GM18505 (cell line): ENCODE data around the gene FCN1.

ENCODE experiments used
- ATAC-seq: cut with Tn5 transposase; IDR thresholded peaks from one replicate; pipeline ENCODE4 v1.9.1; 2021; ENCODE audit not compliant: unreplicated experiment
- POLR2A ChIP-seq: IDR thresholded peaks from 4 replicates; pipeline ENCODE4 v1.6.1; 2011; ENCODE audit warnings: borderline replicate concordance; ENCODE audit not compliant: insufficient read depth, insufficient read length; ENCODE audit errors: extremely low read depth

Gene FCN1

DNA sequence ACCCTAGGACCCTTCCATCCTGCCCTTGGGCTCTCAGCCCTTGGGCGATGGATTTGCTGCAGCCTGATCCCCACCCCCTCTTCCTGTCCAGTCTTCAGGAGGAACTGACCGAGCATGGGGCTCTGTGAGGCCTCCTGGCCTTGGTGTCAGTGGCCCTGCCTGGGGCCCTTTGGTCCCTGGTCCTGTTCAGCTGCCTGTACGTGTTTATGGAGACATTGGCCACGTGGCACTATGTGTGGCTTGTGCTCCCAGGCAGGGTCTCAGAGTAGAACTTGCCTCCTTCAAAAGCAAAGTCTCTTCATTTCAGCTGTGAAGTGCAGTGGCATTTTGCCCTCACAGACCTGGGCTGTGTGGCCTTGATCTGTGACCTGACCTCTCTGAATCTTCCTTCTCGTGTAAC lies 26.0 kb downstream of the FCN1 start:
- no peak for ATAC-seq

DNA sequence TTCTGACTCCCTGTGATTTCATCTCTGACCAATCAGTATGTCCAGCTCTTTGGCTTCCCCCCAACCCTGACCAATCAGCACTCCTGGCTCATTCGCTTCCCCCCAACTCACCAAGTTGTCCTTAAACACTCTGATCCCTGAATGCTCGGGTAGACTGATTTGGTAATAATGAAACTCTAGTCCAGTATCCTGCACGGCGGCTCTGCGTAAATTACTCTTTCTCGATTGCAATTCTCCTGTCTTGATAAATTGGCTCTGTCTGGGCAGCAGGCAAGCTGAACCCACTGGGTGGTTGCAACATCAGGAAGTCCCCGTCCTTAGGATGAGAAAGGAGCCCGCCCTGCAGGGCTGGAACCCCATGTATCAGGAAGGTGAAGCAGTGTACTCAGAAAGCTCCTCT lies 26.7 kb downstream of the FCN1 start:
- TF ChIP-seq POLR2A, result no peak
- no peak for ATAC-seq

More for the DNA sequence above, 26.0 kb downstream of the FCN1 start:
- no peak for TF ChIP-seq POLR2A

DNA sequence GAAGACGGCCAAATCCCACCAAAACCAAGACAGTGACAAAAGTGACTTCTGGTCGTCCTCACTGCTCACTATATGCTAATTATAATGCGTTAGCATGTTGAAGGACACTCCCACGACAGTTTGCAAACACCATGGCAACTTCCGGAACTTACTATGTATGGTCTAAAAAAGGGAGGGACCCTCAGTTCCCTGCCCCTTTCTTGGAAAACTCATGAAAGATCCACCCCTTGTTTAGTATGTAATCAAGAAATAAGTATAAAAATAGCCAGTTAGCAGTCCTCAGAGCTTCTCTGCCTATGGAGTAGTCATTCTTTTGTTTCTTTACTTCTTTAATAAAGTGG lies 27.6 kb downstream of the FCN1 start:
- ATAC-seq, result no peak
- TF ChIP-seq POLR2A, result no peak

DNA sequence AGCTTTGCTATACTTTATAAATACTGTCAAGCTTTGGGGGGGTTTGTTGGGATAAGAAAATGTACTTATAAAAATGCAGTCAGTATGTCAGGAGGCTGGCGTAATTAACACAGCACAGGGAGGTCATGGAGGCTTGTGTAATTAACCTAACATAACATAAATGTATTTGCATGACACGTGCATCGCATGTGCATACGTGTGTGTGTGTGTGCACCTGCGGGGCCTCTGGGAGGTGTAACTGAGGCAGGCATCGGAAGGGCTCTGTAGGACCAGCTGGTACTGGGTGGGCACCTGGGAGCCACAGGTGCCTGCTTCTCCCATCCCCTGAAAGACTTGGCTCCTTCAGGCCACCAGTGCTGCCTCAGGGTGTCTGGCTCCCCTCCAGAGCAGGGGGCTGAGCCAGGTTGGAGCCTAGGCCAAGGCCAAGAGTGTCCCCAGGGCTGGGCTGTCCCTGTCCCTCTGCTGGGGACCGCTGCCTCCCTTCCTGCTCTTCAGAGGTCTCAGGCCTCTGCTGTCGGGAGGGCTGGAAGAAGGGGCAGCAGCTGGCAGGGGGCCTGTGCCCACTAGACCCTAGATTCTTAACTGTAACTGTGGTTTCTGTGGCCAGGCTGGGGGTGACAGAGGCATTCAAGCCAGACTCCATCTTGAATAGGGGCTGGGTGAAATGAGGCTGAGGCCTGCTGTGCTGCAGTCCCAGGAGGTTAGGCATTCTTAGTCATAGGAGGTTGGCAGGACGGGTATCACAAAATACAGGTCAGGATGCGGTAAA lies 28.1 kb downstream of the FCN1 start:
- no peak for ATAC-seq
- TF ChIP-seq POLR2A, result no peak

DNA sequence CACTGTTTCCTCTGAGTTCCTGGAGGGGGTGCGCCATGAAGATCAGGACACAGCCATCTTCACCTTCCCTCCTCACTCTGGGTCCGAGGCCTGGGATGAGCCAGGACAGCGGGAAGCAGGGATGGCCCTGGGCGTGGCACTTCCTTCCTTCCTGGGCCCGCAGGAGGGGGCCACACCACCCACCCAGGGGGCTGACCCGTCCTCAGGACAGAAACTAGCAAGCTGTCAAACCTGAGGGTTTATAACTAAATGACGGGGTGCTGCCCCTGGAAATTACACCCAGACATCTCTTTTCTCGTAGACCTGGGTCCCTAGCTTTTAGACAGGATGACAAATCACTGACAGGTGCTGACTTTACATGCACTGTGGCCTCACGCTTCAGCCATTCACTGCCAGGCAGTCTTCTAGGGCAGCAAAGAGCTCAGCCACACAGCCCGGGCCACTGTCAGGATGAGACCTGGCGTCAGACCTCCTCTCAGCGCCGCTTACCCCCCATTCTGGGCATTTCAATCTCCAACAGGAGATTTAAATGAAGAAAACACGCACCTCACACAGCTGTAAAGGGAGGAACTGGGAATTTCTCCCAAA lies 29.0 kb downstream of the FCN1 start:
- no peak for ATAC-seq

DNA sequence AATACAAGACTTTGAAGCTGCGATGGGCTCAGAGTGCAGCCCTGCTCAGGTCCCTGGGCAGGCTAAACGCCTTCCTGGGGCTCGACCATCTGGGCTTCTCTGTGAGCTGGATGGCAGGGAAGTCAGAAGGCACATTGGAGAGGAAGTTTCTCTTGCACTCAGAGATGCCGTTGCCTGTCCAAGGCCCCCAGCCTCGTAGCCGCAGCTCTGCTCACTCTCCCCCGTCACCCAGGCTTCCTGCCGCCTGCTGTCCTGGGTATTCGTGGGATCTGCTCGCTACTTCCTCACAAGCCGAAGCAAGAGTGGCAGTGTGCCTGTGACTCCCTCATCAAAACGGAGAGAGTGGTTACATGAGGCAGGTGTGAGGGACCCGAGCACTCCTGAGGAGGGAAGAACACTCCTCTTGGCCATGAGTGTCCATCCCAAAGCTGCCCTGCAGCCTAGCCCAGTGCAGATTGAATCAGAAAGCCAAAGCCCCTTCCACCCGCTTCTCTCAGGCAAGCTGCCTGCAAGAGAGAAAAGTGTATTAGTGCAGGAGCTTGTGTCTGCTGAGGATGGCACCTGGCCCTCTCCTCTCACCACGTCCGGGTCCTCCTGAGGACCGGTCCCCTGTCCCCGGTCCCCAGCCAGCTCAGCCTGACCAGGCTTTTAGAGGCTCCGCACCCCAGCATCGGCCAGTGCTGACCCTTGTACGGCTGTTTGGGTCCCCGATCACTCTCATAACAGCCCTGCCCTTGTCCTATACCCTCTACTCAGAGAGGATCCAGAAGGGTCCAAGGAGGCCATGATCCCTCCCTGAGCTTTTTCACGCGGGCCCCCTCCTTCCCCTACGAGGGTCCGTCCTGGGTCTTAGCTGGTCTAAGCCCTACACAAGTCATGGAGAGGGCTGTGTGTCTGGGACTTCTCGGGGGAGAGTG lies 29.8 kb downstream of the FCN1 start:
- ATAC-seq, result no peak
- no peak for TF ChIP-seq POLR2A

More for the DNA sequence above, 29.0 kb downstream of the FCN1 start:
- TF ChIP-seq POLR2A, result no peak

DNA sequence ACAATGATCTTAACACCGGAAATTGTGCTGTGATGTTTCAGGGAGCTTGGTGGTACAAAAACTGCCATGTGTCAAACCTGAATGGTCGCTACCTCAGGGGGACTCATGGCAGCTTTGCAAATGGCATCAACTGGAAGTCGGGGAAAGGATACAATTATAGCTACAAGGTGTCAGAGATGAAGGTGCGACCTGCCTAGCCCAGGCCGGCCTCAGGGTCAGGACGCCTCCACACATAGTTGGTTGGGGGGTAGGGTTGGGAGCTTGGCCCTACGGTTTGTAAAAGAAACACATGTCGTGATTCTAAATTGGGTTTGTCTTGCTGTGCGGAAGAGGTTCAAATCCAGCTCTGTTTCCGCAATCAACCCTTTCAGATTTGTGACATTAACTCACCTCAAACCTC lies 30.5 kb downstream of the FCN1 start:
- no peak for ATAC-seq
- no peak for TF ChIP-seq POLR2A

DNA sequence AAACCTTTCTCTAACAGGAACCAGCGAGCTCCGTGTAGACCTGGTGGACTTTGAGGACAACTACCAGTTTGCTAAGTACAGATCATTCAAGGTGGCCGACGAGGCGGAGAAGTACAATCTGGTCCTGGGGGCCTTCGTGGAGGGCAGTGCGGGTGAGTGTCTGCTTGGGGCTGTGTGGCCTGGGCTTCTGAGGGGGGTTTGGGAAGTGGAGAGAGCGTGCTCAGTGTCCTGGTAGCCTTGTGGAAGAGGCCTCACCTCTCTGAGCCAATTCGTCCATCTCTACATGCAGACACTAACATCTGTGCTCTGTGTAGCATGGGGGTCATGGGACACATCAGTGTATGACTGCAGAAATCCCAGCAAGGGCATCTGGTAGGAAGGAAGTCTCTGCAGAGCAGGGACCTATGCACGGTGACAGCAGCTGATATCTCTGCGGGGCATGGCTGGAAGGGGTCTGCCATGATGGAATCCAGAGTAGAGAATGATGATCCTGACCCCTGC lies 31.2 kb downstream of the FCN1 start:
- ATAC-seq, result no peak
- TF ChIP-seq POLR2A, result no peak

DNA sequence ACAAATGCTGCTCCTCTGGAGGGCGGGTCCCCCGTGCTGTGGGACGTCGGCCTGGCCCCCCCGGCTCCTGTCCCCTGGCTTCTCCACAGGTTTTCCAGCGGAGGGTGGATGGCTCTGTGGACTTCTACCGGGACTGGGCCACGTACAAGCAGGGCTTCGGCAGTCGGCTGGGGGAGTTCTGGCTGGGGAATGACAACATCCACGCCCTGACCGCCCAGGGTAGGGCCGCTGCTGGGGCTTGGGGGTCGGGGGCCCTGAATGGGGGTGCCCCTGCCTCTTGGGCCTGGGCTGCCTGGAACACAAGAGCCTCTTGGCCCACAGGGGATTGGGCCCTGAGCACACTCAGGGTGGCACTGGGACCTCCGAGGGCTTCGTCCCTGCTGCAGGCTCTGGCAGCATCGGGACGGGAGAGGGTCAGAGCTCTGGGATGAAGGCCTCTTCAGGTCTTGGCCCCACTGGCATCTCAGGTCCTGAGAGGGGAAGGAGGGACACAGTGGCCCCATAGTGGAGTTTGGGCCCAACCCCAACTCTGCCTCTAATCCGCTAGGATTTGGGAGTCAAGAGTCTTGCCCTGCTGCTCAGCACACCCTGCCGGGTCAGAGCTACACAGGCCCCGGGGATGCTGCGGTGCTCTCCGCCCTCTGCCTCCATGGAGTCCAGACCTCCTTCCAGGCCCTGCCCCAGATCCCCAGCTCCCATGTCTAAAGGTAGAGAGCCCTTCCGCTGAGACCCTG lies 31.9 kb downstream of the FCN1 start:
- no peak for TF ChIP-seq POLR2A
- ATAC-seq, result no peak

DNA sequence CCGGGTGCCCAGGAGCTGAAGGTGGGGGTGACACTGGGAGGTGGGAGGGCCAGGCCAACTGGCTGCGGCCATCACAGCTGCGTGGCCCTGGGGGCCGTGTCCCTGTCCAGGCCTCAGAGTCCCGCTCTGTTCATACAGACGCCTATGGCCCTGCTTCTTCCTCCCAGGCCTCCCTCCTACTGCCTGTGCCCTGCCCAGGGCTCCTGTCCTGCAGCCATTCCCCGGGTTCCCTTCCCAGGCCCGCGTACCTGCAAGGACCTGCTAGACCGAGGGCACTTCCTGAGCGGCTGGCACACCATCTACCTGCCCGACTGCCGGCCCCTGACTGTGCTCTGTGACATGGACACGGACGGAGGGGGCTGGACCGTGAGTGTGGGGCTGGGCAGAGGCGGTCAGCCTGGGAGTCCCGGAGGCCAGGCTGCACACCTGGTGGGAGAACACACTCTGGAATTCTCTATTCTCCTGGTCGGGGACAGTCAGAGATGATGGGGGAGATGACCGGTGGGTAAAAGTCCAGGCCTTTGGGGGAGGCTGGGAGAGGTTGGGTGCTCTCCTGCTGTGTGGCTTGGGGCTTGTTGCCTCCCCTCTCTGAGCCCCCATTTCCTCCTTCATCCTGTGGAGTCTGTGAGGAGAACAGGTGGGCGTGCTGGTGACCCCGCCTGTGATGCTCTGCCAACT lies 32.6 kb downstream of the FCN1 start:
- TF ChIP-seq POLR2A, result no peak
- no peak for ATAC-seq

DNA sequence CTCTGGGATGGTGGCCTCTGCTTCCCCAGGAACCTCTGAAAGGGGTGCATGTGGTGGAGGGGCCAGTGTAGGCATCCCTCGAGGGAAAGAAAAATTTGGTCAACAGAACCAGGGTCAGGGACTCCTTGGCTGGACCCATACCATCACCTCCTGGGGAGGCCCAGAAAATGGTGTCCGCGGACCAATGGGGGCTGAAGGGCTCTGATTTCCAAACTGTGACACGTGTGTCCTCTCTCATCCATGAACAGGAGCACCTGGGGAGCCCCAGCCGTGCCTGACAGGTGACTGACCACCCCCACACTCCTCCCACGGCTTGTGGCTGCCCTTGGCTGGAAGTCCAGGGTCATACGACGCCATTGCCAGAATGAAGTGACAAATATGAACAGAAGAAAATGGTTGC lies 33.2 kb downstream of the FCN1 start:
- no peak for ATAC-seq
- TF ChIP-seq POLR2A, result no peak

DNA sequence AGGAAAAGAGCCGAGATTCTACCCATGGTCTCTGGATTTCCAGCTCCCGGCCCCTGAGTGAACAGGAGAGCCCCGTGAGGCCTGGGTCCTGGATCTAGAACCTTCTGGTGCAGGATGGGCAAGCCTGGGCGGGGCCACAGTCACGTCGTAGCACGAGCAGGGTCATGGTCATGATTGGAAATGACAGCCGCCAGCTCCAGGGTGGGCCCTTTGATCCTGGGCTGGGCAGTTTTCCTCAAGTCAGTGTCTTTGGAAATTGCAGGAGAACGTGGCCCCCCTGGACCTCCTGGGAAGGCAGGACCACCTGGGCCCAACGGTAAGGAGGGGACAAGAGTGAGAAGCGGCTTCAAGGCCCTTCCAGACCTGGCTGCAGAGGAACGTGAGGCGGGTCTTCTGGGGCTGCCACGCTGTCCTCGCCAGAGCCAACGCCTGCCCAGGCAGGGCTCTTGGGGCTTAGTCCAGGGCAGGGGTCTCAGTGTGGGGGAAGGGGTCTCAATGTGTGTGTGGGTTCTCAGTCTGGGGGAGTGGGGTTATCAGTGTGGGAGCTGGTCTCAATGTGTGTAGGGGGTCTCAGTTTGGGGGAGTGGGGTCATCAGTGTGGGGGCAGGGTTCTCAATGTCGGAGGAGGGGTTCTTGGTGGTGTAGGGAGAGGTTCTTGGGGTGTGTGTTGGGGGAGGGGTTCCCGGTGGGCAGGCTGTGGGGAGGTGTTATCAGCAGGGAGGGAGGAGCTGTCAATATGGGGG lies 34.5 kb downstream of the FCN1 start:
- no peak for TF ChIP-seq POLR2A
- ATAC-seq, result no peak

DNA sequence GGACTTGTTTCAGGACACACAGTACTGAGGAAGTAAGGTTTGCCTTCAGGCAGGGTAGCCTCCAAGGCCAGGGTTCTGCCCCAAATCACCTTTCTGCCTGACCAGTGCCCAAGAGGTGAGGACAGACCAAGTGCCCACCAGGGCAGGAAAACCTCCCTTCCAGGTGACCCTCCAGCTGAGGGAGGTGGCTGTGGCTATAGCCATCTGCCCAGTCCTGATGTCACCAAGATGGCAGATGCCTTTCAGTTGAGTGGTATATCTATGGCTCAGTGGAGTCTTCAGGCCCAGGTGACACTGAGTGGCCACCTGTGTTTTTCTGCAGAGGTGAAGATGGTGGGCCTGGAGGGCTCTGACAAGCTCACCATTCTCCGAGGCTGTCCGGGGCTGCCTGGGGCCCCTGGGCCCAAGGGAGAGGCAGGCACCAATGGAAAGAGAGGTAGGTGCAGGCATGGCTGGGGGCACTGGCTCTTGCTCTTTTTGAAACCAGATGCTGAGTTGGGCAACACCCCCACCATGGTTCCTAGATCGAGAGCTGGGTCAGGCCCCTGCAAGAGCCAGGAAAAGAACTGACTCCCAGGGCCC lies 35.4 kb downstream of the FCN1 start:
- no peak for ATAC-seq
- TF ChIP-seq POLR2A, result no peak
